Activated naive CD8-positive, alpha-beta T cell treated with anti-CD3 and anti-CD28 coated beads, Interleukin-2, amount 10 ng/mL, durations not matched to agents 7 days and 5 days (primary cell): Measurements from ENCODE around the gene CARD19. TPM values are rescaled to one million over a fixed set of nuclear protein-coding genes. Genes with fewer than 3 reads are reported as not detected.
A peak's percentile ranks its signal among the peaks of the same experiment; 100 is the strongest.
"Not testable (repeated sequence)": the region's sequence is repeated elsewhere in the genome, so short reads cannot be mapped to it uniquely, and the experiment has no call there.

ENCODE experiments used
- ATAC-seq: fragments of 150-1000 bp; cut with Tn5 transposase; one replicate; pipeline ENCODE4 v1.10.0; 2021; ENCODE audit warnings: low read depth, moderate library complexity
- POLR2A ChIA-PET: fragments of 350-600 bp; sonication (Branson Sonifier 250); formaldehyde crosslinking; loops from one replicate; lab custom pipeline; 2021; ENCODE audit warnings: antibody characterized with exemption; lab: Charles Lee
- DNase-seq: peaks from one replicate; pipeline ENCODE4 v3.0.0; 2021
- H3K27ac Mint-ChIP-seq: one replicate; pipeline ENCODE4 v1.8.0; 2022; ENCODE audit warnings: mild to moderate bottlenecking, mixed read lengths
- H3K27me3 Mint-ChIP-seq: one replicate; pipeline ENCODE4 v1.8.0; 2022; ENCODE audit warnings: mild to moderate bottlenecking, moderate library complexity, mixed read lengths
- H3K36me3 Mint-ChIP-seq: one replicate; pipeline ENCODE4 v1.8.0; 2021; ENCODE audit warnings: mild to moderate bottlenecking, mixed read lengths
- H3K4me1 Mint-ChIP-seq: one replicate; pipeline ENCODE4 v1.8.0; 2021; ENCODE audit warnings: mixed read lengths
- H3K4me3 Mint-ChIP-seq: one replicate; pipeline ENCODE4 v1.8.0; 2022; ENCODE audit warnings: mild to moderate bottlenecking, moderate library complexity, mixed read lengths
- H3K9me3 Mint-ChIP-seq: one replicate; pipeline ENCODE4 v1.8.0; 2021; ENCODE audit warnings: mixed read lengths
- total RNA-seq, 2 experiments: library from RNA; stranded (reverse); gene quantifications; one replicate each; pipeline ENCODE4 v1.2.3, GENCODE V29; 2021

The CARD19 gene
- total RNA-seq, 2 experiments from 2014 or later = 68.1 to 68.2 TPM

DNA sequence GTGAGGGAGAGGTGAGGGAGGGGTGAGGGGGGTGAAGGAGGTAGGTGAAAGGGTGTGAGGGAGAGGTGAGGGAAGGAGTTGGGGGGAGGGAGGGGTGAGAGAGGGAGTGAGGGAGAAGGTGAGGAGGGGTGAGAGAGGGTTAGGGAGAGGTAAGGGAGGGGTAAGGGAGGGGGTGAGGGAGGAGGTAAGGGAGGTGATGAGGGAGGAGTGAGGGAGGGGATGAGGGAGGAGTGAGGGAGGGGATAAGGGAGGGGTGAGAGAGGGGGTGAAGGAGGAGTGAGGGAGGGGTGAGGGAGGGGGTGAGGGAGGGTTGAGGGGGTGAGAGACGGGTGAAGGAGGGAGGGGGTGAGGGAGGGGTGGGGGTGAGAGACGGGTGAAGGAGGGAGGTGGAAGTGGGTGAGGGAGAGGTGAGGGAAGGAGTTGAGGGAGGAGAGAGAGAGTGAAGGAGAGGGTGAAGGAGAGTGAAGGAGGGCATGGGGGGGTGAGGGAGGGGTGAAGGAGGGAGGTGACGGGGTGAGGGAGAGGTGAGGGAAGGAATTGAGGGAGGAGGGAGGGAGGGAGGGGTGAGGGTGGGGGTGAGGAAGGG is 19.6 kb downstream of the CARD19 start:
- Mint-ChIP-seq H3K9me3 (no peaks in the 10 kb centered on the region), H3K27ac (no peak overlapping the region), H3K4me3 (no peak overlapping the region), H3K27me3 (no peaks in the 10 kb centered on the region), H3K36me3 (peaks cover 8% of the 10 kb centered on the region), H3K4me1 (peaks cover 15% of the 10 kb centered on the region)
- ATAC-seq (no peak), DNase-seq (no peak)
- POLR2A ChIA-PET = no interaction called here

DNA sequence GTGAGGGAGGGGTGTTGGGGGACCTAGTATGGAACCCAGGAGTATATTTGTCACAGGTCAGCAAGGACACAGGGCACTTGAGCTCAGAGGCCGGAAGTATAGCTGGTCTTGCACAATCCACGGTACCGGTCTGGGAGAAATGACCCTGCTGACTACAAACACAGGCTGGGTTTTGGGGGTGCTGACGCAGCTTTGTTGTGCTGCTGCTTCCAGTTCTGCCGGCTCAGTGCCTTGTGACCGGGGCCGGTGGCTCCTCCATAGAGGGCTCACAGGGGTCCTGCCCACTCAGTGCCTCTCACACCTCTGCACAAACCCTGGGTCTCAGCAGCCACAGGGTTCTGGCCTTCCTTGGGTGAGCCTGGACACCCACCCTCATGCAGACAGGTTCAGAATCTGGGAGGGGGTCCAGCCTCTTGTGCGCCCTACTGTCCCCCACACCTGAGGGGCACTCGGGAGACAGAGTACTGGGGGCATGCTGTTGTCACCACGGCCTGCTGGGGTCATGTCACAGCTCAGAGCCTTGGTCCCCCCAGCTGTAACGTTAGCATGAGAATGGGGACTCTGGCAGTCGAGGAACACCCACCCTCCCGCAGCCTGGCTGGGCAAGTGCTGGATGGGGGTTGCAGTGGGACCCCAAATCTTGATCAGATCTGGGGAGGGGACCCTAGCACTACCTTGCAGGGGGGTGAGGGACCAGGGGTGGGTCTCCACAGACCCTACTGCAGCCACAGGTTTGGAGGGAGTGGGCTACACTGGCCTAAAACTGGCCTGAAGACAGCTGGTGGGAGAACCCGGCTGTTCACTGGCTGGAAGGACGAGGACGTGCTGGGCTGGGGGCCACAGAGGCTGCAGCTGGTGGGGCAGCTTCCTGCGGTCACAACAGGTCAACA is 20.3 kb downstream of the CARD19 start:
- POLR2A ChIA-PET = no interaction called here

DNA sequence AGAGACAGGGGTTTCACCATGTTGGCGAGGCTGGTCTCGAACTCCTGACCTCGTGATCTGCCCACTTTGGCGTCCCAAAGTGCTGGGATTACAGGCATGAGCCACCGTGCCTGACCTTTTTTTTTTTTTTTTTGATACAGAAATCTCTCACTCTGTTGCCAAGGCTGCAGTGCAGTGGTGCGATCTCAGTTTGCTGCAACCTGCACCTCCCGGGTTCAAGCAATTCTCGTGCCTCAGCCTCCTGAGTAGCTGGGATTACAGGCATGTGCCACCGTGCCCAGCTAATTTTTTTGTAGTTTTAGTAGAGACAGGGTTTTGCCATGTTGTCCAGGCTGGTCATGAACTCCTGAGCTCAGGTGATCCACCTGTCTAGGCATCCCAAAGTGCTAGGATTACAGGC is 21.5 kb downstream of the CARD19 start:
- H3K9me3 Mint-ChIP-seq, POLR2A ChIA-PET, H3K27me3 Mint-ChIP-seq, H3K4me3 Mint-ChIP-seq, H3K27ac Mint-ChIP-seq, H3K36me3 Mint-ChIP-seq, ATAC-seq: not testable (repeated sequence)
- peaks cover 15% of the 10 kb centered on the region for H3K4me1 Mint-ChIP-seq
- DNase-seq = peak; percentile 4

More for the DNA sequence above, 20.3 kb downstream of the CARD19 start:
- Mint-ChIP-seq H3K36me3 (peaks cover 4% of the 10 kb centered on the region), H3K9me3 (no peaks in the 10 kb centered on the region), H3K4me3 (no peak overlapping the region), H3K4me1 (peaks cover 15% of the 10 kb centered on the region), H3K27me3 (no peaks in the 10 kb centered on the region), H3K27ac (no peak overlapping the region)
- ATAC-seq (no peak), DNase-seq (peak; percentile 25)

DNA sequence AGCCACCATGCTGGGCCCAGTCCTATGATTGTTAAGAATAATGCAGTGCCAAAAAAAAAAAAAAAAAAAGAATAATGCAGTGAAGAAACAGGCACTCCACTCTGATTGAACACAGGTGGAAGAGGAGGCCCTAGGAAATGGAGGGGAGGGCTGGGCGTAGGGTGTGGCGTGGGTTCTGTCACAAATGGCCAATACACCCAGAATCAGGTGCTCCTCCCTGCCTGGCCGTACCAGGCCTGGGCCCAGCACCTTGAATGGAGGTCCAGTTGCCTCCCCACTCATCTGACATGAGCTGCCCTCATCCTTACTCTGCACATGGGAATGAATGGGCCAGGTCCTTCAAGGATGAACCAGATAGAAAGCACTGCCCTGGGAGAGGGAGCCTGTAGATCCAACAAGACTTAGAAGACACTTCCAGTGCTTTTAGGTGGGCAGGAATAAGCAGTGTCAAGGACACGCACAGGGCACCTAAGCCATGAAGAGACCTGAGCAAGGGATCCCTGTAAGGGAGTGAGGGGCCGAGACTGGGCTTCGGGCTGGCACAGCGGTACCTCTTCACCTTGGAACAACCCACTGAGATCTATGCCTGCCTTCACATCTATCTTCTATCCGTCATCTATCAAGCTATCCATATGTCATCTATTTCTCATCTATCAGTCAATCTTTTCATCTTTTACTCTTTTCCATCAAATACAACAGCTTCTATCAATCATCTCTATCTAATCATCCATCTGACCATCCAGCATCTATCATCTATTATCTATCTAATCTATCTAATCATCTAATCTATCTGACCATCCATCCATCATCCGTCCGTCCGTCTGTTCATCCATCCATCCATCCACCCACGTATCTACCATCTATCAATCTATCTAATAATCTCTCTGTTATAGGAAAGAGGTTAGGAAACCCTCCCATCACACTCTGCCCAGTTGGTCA is 22.2 kb downstream of the CARD19 start:
- no peak for ATAC-seq
- Mint-ChIP-seq H3K36me3 (peaks cover 2% of the 10 kb centered on the region), H3K27me3 (no peaks in the 10 kb centered on the region), H3K4me1 (peaks cover 15% of the 10 kb centered on the region), H3K4me3 (no peak overlapping the region), H3K9me3 (no peaks in the 10 kb centered on the region), H3K27ac (no peak overlapping the region)
- POLR2A ChIA-PET = interaction anchor here (2.4 kb wide), 1 partner anchor 16 kb away, joined by 12 read pairs; the partner anchor contains the start of gene NINJ1
- peak; percentile 22 for DNase-seq

DNA sequence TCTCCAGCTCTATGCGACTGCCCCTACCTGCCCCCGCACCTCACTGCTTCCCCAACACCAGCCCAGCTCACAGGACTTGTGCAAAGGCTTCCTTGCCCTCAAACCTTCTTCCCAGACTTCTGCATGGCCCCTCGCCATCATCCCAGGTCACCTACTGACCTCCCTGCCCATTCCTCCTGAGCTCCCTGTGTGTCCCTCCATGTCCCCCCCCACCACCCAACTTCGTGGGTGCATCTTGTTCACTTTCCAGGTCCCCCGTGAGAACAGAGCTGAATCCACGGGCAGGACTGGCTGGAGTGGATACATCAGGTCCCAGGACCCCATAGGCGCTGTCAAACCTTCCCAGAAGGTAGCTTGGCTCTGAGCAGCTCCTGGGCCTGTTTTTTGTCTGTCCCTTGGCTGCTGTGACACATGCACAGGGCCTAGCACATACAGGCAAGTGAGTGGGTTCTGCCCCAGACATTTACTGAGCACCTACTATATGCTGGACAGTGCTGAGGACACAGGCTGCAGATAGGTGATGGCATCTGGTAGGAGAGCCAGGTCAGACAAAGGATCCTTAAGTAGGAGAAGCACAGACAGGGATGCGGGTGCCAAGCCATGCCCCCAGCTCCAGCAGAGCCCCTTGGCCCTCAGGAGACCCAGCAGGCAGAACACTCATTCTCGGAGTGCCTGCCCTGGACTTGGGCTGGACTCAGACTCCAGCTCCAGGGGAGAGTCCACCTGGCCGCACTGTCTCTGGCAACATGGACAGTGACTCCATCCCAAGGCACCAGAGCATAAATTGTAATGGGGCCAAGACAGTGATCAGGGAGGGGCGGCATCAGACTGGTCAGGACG is 23.1 kb downstream of the CARD19 start:
- ATAC-seq = no peak
- peak; percentile 24 for DNase-seq
- no peak overlapping the region for H3K4me3 Mint-ChIP-seq
- no peaks in the 10 kb centered on the region for H3K27me3 Mint-ChIP-seq
- H3K36me3 Mint-ChIP-seq = peaks cover 1% of the 10 kb centered on the region
- H3K4me1 Mint-ChIP-seq = peaks cover 15% of the 10 kb centered on the region
- POLR2A ChIA-PET = interaction anchor here (1.0 to 2.4 kb wide), 2 partner anchors 10 to 15 kb away, joined by 4 to 12 read pairs; partner anchors contain the start of gene NINJ1
- no peaks in the 10 kb centered on the region for H3K9me3 Mint-ChIP-seq
- peak overlapping the region; percentile 91 for H3K27ac Mint-ChIP-seq

DNA sequence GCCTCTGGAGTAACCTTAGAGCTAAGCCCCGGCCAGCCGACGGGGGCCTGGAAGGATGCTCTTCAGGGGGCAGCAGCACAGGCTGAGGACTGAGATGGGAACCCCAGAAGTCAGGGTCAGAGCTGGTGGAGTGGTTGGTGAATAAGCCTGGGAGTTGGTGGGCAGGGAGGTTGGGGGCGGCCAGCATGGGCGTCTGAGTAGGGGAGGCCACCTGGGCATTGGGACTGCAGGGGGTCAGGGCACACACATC is 23.6 kb downstream of the CARD19 start:
- Mint-ChIP-seq H3K27me3 (no peaks in the 10 kb centered on the region), H3K9me3 (no peaks in the 10 kb centered on the region), H3K36me3 (peaks cover 1% of the 10 kb centered on the region), H3K27ac (peak overlapping the region; percentile 91), H3K4me1 (peaks cover 15% of the 10 kb centered on the region), H3K4me3 (peak overlapping the region; percentile 32)
- DNase-seq = no peak
- no peak for ATAC-seq
- POLR2A ChIA-PET = interaction anchor here (1.0 to 2.4 kb wide), 3 partner anchors 10 to 55 kb away, joined by 4 to 12 read pairs (median 4); partner anchors contain the start of gene NINJ1

DNA sequence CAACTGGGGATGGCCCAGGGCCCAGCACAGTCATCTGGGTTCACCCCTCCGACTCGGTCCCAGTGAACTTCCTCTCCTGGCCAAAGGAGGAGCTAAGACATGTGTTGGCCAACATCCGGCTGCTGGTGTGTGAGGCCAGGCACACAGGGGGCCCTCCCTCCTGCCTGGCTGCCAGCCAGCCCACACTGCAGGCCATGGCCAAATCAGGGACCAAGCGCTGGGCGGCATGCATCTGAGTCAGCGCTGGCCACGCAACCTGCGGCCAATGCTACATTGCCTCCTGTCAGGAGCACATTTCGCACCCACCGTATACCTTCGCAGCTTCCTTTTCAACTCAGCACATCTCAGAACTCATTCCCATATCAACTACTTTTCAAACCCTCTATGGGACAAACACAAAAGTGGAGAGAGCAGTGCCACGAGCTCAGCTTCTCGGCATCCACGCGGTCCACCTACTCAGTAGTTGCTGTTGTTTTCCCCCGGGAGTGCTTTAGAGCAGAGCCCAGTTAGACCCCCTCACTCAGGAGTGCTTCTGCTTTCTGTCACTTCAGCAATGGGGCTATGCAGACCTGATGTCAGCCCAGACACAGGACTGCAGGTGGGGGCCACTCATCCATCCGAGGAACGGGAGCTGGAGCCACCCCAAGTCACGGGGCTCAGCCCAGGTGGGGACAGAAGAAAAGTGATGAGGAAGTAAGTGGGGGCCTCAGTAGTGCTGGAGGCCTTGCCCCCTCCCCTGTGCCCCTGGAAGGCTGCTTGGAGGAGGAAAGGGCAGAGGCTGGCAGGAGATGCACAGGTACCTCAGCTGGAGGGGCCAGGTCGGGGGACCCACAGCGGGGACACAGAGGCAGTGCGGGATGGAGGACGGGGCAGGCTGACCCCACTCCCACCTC is 24.2 kb downstream of the CARD19 start:
- POLR2A ChIA-PET = interaction anchor here (1.0 to 2.4 kb wide), 3 partner anchors 9 to 55 kb away, joined by 4 to 12 read pairs (median 4); partner anchors contain the start of gene NINJ1
- Mint-ChIP-seq H3K4me1 (peaks cover 15% of the 10 kb centered on the region), H3K27ac (peak overlapping the region; percentile 91), H3K27me3 (no peaks in the 10 kb centered on the region), H3K36me3 (peaks cover 1% of the 10 kb centered on the region), H3K9me3 (no peaks in the 10 kb centered on the region), H3K4me3 (peak overlapping the region; percentile 32)
- peak; percentile 57 for DNase-seq
- peak; percentile 89 for ATAC-seq

DNA sequence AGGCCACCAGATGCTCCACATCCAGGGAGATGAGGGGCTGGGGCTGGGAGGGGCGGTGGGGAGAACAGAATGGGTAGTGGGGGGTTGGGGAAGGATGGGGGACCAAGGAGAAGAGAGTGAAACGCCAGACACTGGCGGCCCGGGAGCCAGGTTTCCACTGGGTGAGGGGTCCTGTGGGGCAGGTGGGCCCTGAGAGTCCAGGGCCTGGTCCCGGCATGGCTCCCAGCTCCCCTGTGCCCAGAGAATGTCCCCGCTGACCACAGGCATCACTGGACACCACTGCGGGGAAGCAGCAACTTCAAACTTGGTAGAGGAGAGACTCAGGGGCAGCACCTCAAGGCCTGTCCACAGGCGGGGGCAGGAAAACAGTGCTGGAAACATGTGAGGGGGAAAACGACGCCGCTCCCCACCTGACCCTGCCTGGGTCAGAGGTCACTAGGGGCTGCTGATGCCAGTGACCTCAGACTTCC is 24.9 kb downstream of the CARD19 start:
- DNase-seq (peak; percentile 24), ATAC-seq (no peak)
- Mint-ChIP-seq H3K4me3 (no peak overlapping the region), H3K27me3 (no peaks in the 10 kb centered on the region), H3K36me3 (peaks cover 3% of the 10 kb centered on the region), H3K4me1 (peaks cover 17% of the 10 kb centered on the region), H3K27ac (no peak overlapping the region), H3K9me3 (no peaks in the 10 kb centered on the region)
- POLR2A ChIA-PET = interaction anchor here (1.3 to 2.4 kb wide), 2 partner anchors 13 to 56 kb away, joined by 4 to 12 read pairs; partner anchors contain the start of gene NINJ1

DNA sequence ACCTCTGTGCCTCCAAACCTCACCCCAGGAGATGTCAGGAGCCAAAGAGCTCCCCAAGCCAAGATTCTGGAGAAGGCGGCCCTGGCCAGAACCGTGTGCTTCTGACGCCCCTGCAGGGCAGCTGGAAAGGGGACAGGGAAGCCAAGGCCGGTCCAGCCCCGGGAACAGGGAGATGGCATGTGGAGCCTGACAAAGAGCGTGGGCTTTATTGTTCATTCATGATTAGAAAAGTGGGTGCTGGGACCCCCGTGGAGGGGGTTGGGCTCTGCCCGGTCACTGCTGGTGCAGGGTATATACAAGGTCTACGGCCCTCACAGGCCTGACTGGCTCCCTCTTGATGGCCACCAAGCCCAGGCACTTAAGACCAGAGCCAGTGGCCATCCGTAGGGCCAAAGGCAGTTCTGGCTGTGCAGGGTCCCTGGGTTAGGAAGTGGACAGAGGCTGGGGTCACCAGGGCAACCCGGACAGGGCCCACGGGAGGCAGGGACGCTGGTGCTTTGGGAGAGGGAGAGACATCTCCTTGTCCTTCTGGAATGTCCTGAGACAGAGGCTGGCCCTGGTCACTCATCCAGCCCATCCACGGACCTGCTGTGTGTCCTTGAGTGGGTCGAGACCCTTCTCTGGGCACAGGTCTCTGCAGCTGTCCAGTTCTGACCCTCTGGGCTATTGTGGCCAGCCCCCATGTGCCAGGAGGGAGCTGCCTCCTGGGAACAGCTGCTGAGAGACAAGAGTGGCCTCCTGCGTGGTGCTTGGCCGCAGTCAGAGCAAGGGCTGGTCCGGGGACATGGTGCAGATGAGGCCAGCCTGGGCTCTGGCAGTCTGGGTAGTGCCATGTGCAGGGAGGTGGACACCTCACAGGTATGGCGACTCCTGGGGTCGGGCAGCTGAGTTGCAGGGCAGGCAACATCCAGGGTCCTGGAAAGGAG is 25.6 kb downstream of the CARD19 start:
- Mint-ChIP-seq H3K36me3 (peaks cover 5% of the 10 kb centered on the region), H3K4me1 (peaks cover 23% of the 10 kb centered on the region), H3K27me3 (no peaks in the 10 kb centered on the region), H3K27ac (peak overlapping the region; percentile 68), H3K9me3 (no peaks in the 10 kb centered on the region), H3K4me3 (no peak overlapping the region)
- peak; percentile 31 for DNase-seq
- no peak for ATAC-seq
- POLR2A ChIA-PET = no interaction called here

DNA sequence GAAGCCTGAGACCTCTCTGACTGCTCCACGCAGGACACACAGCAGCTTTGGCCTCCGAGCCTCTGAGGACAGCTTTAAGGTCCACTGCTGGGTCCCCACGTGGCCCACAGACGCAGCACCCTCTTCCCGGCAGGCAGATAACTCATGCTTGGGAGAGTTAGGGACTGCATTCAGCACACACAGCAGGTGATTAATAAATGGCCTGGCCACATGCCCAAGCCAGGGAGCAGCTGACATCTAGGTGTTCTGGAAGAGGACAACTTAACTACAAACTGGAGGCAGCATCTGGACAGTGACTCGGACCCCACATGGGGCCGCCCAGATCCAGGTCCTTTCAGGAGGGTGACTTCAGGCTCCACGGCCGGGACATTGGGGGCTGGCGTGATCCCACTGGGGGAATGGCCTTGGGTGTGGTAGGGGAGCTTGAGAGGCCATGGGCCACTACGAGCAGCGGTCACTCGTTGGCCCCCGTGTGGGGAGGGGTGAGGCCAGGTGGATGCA is 26.8 kb downstream of the CARD19 start:
- POLR2A ChIA-PET = no interaction called here
- Mint-ChIP-seq H3K4me3 (no peak overlapping the region), H3K27me3 (no peaks in the 10 kb centered on the region), H3K36me3 (peaks cover 5% of the 10 kb centered on the region), H3K4me1 (peaks cover 33% of the 10 kb centered on the region), H3K9me3 (no peaks in the 10 kb centered on the region), H3K27ac (no peak overlapping the region)
- peak; percentile 28 for DNase-seq
- ATAC-seq = no peak
